Measurements from ENCODE around the gene APRT.

The APRT gene

DNA sequence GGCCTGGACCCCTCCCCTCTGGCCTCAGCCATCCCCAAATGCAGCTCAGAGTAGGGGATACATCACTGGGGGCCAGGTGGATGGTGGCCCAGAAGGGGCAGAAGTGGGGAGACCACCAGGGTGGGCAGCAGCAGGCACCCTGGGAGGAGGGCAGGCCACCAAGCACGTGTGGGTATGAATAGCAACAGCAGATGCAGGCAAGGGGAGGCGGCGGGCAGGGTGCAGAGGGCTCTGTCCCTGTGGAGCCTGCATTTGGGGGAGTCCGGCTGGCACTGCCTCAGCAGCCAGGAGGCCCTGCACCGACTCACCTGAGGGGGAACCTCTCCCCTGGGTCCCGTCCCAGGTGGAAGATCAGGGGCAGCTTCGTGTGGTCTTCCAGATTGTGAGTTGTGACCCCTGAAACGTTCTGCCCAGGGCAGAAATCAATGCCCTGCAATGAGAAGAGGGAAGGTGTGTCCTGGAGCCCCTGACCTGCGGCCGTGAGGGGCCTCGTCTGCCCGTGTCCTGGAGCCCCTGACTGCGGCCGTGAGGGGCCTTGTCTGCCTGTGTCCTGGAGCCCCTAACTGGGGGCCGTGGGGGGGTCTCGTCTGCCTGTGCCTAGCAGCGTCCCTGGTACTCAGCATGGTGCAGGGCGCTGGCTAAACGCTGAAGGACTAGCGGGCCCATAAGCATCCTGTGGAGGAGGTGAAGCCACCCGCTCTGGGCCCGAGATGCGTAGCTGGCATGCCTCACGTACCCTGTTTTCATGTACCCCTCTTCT, 10.7 kb upstream of the APRT start:
- no peak for DNase-seq (ENCODE audit: low read depth in 2 of 2)

DNA sequence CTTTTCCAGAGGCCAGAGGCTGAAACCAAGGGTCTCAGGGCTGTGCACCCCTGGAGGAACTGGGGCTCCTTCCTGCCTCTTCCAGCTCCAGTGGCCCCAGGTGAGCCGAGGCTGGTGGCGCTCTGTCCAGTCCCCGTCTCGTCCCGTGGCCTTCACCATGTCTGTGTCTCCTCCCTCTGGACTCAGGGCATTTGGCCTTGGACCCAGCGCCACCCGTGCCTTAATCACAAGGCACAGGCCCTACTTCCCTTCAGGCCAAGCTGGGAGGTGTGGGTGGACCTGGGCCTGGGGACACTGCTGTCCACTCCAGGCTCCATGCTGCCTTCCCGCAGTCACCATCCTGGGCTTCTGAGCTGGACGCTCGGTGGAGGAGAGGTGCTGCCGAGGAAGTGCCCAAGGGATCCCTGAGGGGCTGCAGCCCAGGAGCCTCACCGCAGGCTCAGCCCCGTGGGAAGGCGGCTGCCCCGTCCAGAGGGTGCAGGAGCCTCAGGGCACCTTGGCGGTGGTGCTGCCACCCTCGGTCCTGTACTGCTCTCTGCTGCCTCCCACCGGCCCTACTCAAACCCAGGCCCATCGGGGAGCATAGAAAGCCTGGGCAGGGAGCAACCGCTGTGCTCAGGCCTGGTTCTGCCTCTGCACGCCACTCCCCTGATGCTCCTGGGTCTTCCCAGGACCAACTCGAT, 9.6 kb upstream of the APRT start:
- DNase-seq (ENCODE audit: low read depth in 2 of 2): no peak

DNA sequence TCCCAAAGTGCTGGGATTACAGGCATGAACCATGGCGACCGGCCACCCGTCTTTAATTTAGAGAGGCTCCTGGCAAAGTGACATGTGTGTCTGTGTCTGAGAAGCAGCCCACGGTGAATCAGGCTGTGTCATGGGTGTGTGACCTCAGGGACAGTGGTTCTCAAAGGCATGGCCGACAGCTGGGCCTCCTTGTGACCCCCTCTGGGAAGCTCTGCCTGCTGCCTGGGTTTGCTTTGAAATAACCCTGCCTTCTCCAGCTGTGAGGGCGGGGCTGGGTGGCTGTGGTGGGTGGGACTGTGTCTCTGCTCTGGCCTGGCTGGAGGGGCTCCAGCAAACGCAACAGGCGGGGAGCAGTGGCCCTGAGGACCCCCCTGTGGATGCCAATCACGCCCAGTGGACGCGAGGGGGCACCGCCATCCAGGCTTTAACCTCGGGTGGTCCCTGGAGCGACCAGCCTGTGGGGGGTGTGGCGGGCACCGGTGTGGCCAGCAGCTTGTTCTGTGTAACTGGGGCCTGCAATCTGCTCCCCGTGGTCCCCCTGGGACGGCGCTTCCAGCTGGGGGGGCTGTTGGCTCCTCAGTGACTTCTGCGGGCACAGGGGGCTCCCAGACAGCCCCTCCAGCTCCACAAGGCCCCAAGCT, 8.8 kb upstream of the APRT start:
- no peak for DNase-seq (ENCODE audit: low read depth in 2 of 2)

DNA sequence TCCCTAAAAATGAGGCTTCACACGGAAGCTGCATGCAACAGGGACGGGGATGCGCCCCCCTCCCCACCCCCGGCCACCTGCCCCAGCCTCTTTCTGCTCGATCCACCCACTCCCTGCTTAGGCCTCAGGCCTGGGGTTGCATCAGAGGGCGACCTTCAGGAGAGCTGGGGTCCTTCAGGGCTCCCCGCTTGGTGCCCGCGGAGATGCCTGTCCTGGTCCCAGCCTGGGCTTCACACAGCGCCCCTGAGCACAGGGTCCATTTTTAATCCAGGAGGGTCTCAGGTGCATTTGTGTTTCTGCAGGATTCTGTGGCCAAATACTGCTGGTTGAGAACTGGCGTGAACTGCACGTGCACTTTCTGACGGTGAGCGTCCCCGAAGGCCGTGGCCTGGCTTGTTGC, 7.4 kb upstream of the APRT start:
- no peak for DNase-seq (ENCODE audit: low read depth in 2 of 2)

DNA sequence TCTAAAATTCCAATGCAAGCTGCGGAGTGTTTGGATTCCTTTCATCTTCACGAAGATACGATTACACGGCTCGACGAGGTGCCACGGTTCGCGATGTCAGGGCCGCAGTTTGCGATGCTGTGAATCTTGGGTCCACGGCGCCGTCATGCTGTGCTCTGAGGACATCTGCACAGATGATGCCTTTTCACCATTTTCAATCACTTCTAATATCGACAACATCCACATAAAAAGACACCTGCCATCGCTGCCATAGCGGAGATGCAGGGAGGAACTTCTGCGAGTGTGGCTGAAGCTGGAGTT, 6.8 kb upstream of the APRT start:
- no peak for DNase-seq (ENCODE audit: low read depth in 2 of 2)

DNA sequence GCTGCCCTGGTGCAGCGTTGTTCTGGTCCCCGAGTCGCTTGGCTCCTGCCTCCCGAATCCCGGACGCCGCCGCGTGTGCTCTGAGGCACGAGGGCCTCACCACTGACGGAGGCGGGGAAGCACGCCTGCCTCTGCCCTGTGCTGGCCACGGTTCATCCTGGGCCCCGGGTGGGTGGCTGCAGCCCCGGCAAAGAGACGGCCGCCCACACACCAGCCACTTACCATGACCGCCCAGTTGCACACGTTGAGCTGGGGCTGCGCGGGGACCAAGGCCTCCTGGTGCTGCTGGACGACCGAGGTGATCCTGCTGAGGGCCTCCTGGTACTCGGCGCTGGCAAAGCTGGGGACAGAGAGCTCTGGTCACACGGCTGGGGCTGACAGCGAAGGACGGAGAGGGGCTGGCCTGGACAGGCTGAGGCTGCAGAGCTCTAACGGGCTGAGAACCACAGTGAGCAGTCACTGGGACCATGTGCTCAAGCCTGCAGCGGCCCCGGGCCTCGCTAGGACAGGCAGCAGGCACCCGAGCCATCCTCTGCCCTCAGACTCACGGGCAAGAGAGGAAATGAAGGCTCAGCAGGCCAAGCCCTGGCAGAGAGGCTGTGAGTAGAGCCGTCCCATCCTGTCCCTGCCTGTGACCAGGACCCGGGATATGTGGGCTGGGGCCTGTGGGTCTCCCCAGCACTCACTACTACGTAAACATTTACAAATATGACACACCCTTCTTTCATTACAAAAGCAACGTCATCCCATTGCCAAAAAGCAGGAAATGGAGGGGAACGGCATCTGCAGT, 6.3 kb upstream of the APRT start:
- DNase-seq (ENCODE audit: low read depth in 2 of 2): no peak

DNA sequence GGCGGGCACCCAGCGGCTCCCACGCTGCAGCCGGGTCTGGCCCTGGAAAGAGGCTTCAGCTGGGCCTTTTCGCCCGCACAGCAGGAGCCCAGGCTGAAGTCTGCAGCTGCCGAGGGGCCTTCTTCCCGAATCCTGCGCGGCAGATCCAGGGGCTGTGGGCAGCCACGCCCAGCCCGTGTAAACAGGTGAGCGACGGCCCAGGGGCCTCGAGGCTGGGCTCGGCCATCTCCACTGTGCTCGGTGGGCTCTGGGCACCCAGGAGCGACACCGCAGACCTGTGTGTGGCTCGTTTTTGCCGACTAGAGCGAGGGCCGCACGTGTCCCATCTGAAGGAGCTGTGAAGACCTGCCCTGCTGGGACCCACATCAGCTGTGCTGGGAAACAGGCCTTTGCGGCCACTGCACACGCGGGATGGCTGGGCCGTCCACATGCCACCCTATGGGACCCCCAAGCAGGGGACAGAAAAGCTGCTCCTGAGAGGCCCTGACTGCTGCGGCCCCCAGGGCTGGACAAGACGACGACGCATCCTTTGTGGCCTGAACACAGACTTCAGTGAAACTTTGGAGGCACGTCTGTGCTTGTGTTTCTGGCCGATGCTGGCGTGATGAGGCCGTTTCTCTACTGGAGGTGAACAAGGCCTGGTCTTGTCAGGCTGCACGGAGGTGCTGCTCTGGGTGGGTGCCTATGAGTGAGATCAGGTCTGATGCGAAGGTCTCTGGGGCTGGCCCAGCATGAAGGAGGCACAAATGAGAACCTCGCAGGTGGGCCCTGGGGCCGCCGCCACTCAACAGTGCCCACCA, 5.2 kb upstream of the APRT start:
- DNase-seq (ENCODE audit: low read depth in 2 of 2): no peak

DNA sequence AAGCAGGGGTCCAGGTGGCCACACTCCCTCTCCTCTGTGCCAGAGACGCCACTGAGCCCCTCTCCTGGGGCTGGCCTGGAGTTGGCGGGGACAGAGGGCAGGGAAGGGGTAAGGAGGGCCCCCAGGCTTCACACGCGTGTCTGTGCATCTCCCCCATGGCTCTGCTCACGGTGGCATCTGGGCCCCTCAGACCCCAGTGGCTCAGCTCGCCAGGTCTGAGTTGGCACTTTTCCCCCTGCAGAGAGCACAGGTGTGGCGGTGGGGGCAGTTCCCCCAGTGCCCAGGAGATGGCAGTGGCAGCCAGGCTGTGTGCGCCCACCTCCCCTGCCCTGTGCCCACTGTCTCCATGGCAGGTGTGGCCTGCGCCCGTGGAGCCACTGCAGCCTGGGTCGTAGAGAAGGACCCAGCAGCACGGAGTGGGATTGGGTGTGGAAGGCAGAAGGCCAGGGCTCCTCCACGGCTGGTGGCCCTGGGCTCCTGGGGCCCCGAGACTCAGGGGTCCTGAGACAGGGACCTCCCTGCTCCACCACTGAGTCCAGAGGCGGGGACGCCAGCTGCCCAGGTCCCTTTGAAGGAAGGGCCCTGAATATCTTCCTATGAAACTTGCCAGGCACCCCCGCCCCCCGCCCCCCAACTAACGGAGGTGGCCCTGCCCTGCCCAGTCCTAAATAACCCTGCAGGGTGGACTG, 4.3 kb upstream of the APRT start:
- no peak for DNase-seq (ENCODE audit: low read depth in 2 of 2)

DNA sequence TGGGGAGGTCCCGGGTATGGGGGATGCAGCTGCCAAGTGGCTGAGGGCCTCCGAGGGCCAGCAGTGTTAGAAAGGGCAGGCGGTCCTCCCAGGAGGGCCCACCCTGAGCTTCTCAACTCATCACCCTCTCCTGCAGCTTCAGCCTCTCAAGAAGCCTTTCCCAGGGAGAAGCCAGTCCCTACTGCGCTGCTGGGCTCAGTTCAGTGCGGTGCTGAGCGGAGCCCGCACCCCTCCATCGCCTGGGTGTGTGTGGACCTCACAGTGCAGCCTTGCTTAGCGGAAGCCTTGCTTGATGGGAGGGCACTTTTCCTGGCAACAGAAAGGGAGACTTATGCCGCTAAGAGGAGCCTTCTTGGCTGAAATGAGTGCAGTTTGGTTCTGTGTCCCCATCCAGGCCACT, 3.5 kb upstream of the APRT start:
- DNase-seq (ENCODE audit: low read depth in 2 of 2): no peak

DNA sequence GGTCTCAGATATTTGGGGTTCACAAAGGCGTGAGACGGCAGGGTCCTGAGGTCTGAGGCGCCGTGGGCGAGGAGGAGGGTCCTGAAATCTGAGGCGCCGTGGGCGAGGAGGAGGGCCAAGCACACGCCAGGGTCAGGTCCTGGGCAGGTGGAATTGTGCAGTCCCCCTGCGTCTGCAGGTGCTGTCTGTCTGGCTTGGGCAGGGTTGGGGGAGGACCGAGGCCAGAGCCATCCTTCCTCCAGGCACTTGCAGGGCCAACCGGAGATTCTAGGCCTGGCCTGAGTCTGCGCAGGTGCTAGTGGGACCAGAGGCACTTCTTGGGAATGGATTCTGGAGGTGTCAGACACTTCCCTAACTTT, 2.4 kb upstream of the APRT start:
- no peak for DNase-seq (ENCODE audit: low read depth in 2 of 2)

DNA sequence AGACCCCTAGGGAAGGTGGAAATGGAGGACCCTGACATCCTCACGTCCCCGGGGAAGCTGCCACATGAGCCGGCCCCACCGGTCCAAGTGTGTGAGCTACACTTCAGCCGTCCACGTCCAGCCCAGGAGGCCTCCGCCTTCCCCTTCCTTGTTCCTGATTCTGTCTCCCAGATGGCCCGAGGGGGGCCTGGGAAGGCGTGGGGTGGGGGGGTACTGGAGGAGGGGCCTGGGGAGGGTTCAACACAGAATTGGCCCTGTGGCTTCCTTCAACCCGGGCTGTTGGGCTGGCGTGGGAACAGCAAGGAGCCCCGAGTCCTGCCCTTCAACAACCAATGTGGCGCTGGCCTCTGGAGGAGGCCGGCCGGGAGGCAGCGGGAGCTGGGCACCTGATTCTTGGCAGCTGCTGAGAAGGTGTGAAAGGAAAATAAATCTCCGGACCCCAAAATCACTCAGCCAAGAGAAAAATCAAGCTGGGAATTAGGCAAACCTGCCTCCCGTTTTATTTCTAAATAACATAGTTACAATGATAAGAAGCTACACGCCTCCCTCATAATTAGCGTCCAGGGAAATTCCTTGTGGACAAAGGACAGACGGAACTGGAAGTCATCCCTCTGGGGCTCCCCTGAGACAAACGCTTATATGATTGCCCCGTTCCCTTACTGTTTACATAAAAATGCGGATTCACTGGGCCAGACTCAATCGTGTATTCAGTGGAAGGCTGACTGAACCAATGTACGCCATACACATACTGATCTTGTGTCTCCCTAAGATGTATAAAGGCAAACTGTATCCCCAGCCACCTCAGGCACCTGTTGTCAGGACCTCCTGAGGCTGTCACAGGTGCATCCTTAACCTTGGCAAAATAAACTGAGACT, 1.8 kb upstream of the APRT start:
- no peak for DNase-seq (ENCODE audit: low read depth in 2 of 2)

DNA sequence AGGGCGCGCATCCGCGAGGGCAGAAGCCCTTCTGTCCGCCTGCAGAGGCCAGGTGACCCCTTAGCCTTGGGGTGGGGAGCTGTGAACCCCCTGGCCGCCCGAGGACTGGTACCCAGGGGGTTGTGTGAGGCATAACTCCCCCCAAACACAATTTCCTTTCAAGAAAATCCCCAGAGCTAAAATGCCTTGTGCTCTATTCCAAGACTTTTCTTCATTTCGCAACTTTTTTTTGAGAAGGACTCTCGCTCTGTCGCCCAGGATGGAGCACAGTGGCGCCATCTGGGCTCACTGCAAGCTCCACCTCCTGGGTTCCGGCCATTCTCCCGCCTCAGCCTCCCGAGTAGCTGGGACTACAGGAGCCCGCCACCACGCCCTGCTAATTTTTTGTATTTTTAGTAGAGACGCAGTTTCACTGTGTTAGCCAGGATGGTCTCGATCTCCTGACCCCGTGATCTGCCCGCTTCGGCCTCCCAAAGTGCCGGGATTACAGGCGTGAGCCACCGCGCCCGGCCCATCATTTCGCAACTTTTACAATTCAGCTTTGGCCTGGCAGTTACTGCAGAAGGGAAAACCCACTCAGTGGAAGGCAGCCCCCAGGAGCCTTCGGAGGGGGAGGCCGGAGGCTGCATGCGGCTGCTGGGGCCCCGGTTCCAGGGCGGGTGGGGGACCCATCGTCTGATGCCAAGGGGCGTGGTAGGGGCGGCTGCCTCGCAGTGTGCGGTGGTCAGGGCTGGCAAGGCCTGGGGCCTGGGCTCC, 963 bp upstream of the APRT start:
- DNase-seq (ENCODE audit: low read depth in 2 of 2): no peak

DNA sequence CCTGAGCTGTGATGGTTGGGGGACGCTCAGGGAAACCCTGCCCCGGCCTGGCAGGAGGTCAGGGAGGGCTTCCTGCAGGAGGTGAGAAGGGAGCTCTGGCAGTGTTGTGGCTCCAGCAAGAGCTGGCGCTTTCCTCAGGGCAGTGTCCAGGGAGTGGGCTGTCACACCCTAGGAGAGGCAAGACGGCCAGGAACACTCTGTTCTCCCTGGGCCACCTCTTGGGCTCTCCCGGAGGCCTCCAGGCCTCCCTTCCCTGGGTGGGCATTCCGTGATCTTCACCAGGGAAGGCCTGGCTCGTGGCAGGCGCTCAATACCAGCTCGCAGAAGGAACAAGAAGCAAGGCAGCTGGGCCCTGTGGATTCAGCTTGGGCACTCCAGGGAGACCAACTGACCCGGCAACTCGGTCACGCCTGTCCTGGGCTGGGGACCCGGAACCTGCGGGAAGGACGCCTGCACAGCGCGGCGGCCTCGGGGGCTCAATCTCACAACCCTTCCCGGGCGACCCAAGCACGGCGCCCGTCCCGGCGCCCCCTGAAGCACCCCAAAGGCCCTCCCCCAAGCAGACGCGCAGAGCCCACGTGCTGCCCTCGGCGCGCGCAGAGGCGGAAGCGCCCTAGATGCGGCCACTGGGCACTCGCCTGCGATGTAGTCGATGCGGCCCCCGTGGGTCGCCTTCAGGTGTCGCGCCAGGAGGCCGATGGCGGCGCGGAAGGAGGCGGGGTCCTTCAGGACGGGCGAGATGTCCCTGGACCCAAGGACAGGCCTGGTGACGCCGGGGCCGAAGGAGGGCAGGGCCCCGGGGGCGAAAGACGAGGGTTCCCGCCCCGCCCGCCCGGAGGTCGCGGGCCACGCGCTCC, 588 bp downstream of the APRT start:
- no peak for DNase-seq (ENCODE audit: low read depth in 2 of 2)

DNA sequence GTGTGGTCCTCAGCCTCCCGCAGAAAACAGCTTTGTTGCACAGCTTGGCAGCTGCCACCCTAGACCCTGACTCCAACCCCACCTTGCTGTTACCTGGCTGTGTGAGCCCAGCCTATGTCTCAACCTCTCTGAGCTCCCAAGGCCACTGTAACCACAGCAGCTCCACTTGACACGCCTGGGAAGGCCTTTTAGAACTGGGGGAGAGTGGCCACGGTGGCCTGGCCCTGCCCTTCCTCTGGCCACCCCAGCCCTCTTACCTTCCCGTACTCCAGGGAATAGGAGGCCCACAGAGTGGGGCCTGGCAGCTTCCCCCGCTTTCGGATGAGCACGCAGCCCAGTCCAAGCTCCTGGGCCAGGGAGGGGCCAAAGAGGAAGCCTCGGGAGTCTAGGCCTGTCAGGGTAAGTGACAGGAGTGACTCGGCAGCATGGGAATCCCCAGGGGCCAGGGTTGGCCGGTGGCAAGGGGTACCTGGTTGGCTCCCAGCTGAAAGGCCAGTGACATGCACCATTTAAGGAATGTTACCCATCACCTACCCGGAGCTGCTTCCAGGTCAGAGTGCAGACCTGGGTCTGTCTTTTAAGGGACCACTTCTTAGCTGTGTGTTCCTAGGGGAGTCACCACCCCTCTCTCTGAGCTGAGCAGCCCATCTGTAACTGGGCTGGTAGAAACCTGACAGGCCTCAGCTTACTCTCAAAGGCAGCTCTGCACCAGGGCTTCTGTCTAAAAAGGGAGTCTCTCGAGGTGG, 1.4 kb downstream of the APRT start:
- DNase-seq (ENCODE audit: low read depth in 2 of 2): no peak

DNA sequence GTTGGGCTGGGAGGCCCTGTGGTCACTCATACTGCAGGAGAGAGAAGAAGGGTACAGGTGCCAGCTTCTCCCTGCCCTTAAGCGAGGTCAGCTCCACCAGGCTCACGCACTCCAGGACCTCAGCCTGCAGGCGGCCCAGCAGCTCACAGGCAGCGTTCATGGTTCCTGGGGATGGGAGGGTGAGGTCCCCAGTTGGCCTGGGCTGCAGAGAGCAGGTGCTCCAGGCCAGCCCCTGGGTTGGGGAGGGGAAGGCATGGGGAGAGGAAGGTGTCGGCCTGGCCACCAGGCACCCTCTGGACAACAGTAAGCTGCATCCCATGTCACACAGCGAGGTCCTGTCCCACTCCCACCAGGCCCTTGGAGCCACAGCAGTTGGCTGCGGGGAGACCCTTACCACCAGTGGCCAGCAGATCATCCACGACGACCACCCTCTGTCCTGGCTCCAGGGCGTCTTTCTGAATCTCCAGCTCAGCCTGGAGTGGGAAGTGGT, 2.0 kb downstream of the APRT start:
- no peak for DNase-seq (ENCODE audit: low read depth in 2 of 2)

DNA sequence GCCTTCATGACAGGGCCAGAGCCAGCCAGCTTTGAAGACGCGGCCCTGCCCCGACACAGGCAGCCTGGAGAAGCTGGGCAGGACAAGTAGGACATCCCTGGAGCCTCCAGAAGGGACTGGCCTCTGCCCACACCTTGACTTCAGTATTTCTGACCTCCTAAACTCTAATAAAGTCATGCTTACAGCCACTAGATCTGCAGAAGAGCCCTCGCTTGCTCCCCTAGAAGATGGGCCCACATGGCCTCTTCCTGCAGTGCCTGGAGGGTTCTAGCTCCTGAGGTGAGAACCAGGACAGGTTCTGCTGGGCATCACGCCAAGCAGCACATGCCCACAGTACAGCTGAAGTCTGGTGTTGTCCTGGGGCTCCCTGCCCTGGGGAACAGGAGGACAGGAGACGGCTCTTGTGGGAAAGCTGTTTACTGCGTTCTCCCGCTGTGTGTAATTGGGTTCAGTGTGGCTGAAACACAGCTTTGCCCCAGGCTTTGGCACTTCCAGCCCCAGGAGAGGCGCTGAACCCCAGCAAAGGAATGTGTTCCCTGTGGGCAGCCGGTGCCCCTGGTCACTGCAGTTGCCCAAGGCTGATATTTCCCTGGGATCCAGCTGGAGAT, 2.6 kb downstream of the APRT start:
- no peak for DNase-seq (ENCODE audit: low read depth in 2 of 2)

Data from stimulated activated CD4-positive, alpha-beta T cell treated with anti-CD3 and anti-CD28 coated beads, Interleukin-12 subunit alpha, Interleukin-12 subunit beta, amount 100 ng/mL, for 24 hours (primary cell).